ENCODE data around the gene MGP.

The MGP gene

GRCh38 chr12:14902465-14902864 lies 16.8 kb upstream of the MGP start:
- DNase-seq = no peak

GRCh38 chr12:14901228-14901562 lies 15.5 kb upstream of the MGP start:
- DNase-seq = no peak

- DNase-seq = no peak
These were observed 15.0 kb upstream of the MGP start for GRCh38 chr12:14900521-14901227.

- DNase-seq = no peak
These were observed 11.0 kb upstream of the MGP start for GRCh38 chr12:14896521-14897169.

- no peak for DNase-seq
These were observed 8.0 kb upstream of the MGP start for GRCh38 chr12:14893506-14894250.

GRCh38 chr12:14892726-14893505 lies 7.3 kb upstream of the MGP start:
- no peak for DNase-seq

GRCh38 chr12:14890701-14891100 lies 5.0 kb upstream of the MGP start:
- DNase-seq = no peak

GRCh38 chr12:14886271-14886670 lies 617 bp upstream of the MGP start:
- no peak for DNase-seq

- DNase-seq = peak; percentile 24 to 41
These were observed 1.2 kb downstream of the MGP start for GRCh38 chr12:14884458-14884878.

- no peak for DNase-seq
These were observed 2.0 kb downstream of the MGP start for GRCh38 chr12:14883686-14884085.

- no peak for DNase-seq
These were observed 4.7 kb downstream of the MGP start for GRCh38 chr12:14880890-14881453.

- no peak for DNase-seq
These were observed 6.3 kb downstream of the MGP start for GRCh38 chr12:14879222-14879933.

GRCh38 chr12:14878488-14878887 lies 7.2 kb downstream of the MGP start:
- no peak for DNase-seq

GRCh38 chr12:14876833-14877232 lies 8.8 kb downstream of the MGP start:
- DNase-seq = no peak

GRCh38 chr12:14874882-14875281 lies 10.8 kb downstream of the MGP start:
- DNase-seq = no peak

- DNase-seq = no peak
These were observed 12.0 kb downstream of the MGP start for GRCh38 chr12:14873440-14874185.

GRCh38 chr12:14871886-14872285 lies 13.8 kb downstream of the MGP start:
- DNase-seq = no peak

- DNase-seq = no peak
These were observed 14.4 kb downstream of the MGP start for GRCh38 chr12:14871247-14871646.

- no peak for DNase-seq
These were observed 16.6 kb downstream of the MGP start for GRCh38 chr12:14868916-14869506.

GRCh38 chr12:14860490-14860889 lies 25.2 kb downstream of the MGP start:
- no peak for DNase-seq

GRCh38 chr12:14858513-14858912 lies 27.1 kb downstream of the MGP start:
- DNase-seq = no peak
